Thymus (tissue), 11 donors: ENCODE measurements around the gene ECT2L. TPM values are rescaled to one million over a fixed set of nuclear protein-coding genes. Genes with fewer than 3 reads are reported as not detected.

Experiments used
- DNase-seq, 9 donors: peaks; one replicate each; pipeline ENCODE4 v3.0.0-alpha.2; 2013; ENCODE audit warnings: low spot score in 9 of 9, low read depth in 6 of 9, missing footprints in 1 of 9
- H3K27ac ChIP-seq, 2 donors: one replicate each; pipeline ENCODE4 v1.5.1; 2013; ENCODE audit warnings: control low read depth in 1 of 2, low read depth in 1 of 2, low read length in 1 of 2, mild to moderate bottlenecking in 1 of 2, moderate library complexity in 1 of 2
- H3K27me3 ChIP-seq, 2 donors: one replicate each; pipeline ENCODE4 v1.5.1; 2013; ENCODE audit warnings: low read length in 1 of 2; ENCODE audit not compliant: control insufficient read depth in 2 of 2, insufficient read depth in 1 of 2
- H3K36me3 ChIP-seq, 2 donors: one replicate each; pipeline ENCODE4 v1.5.1; 2013; ENCODE audit warnings: low read length in 1 of 2, mild to moderate bottlenecking in 1 of 2, moderate library complexity in 1 of 2; ENCODE audit not compliant: control insufficient read depth in 2 of 2, insufficient read depth in 2 of 2
- H3K4me1 ChIP-seq, 2 donors: one replicate each; pipeline ENCODE4 v1.5.1; 2013; ENCODE audit warnings: low read length in 2 of 2; ENCODE audit not compliant: control insufficient read depth in 2 of 2, insufficient read depth in 2 of 2
- H3K4me3 ChIP-seq, 2 donors: one replicate each; pipeline ENCODE4 v1.5.1; 2013; ENCODE audit warnings: low read length in 2 of 2, control low read depth in 1 of 2, mild to moderate bottlenecking in 1 of 2
- H3K9me3 ChIP-seq, 2 donors: one replicate each; pipeline ENCODE4 v1.5.1; 2013; ENCODE audit warnings: low read length in 1 of 2, mild to moderate bottlenecking in 1 of 2; ENCODE audit not compliant: control insufficient read depth in 2 of 2, insufficient read depth in 1 of 2
- WGBS: extraction: QIAGEN DNeasy Blood & Tissue Kit; methylation state at CpG from one replicate; pipeline ENCODE4 v1.1.7; 2013; 5-methylcytosine and 5-hydroxymethylcytosine counted together
- polyA plus RNA-seq: library from polyadenylated mRNA; stranded (reverse); fragments of 200-250 nt; gene quantifications from one replicate; pipeline ENCODE4 v1.2.3, GENCODE V29; 2013
- total RNA-seq: library from RNA; stranded (reverse); fragments of 120-200 nt; gene quantifications from one replicate; pipeline ENCODE4 v1.2.4, GENCODE V29; 2013
- donor health status: healthy.

ECT2L gene
- total and polyA plus RNA-seq, 2 donors = 0.09 to 0.43 TPM

- DNase-seq = peak in 6 of 9 donors; percentile 15 to 66 (median 32)
- WGBS = 64% methylated on average over 4 of the region's 4 CpGs
- no peaks in the 10 kb centered on the region for H3K9me3 ChIP-seq
- peaks cover 0 to 9% of the 10 kb centered on the region in 2 donors for H3K4me1 ChIP-seq
- no peaks in the 10 kb centered on the region for H3K27me3 ChIP-seq
- H3K27ac ChIP-seq = no peak overlapping the region
- H3K4me3 ChIP-seq = no peak overlapping the region
- H3K36me3 ChIP-seq = no peaks in the 10 kb centered on the region
Measured at GRCh38 chr6:138815797-138816528, 20.1 kb downstream of the ECT2L start.

- Histone ChIP-seq H3K27me3 (no peaks in the 10 kb centered on the region), H3K36me3 (no peaks in the 10 kb centered on the region), H3K27ac (peak overlapping the region; percentile 61 to 74), H3K9me3 (no peaks in the 10 kb centered on the region), H3K4me1 (peaks cover 0 to 9% of the 10 kb centered on the region in 2 donors), H3K4me3 (no peak overlapping the region)
- WGBS = 92% methylated on average over 4 of the region's 4 CpGs
- DNase-seq = peak in 1 of 9 donors; percentile 39
Measured at GRCh38 chr6:138817799-138818198, 21.9 kb downstream of the ECT2L start.

- 76% methylated on average over 10 of the region's 10 CpGs for WGBS
- H3K27ac ChIP-seq = peak overlapping the region; percentile 56 to 66
- H3K4me3 ChIP-seq = no peak overlapping the region
- DNase-seq = no peak
- peaks cover 0 to 9% of the 10 kb centered on the region in 2 donors for H3K4me1 ChIP-seq
- H3K36me3 ChIP-seq = no peaks in the 10 kb centered on the region
- no peaks in the 10 kb centered on the region for H3K9me3 ChIP-seq
- H3K27me3 ChIP-seq = no peaks in the 10 kb centered on the region
Measured at GRCh38 chr6:138818496-138819194, 22.8 kb downstream of the ECT2L start.

- no peak for DNase-seq
- no peak overlapping the region for H3K4me3 ChIP-seq
- WGBS = 98% methylated on average over 4 of the region's 4 CpGs
- no peaks in the 10 kb centered on the region for H3K36me3 ChIP-seq
- no peaks in the 10 kb centered on the region for H3K27me3 ChIP-seq
- no peak overlapping the region for H3K27ac ChIP-seq
- peaks cover 0 to 15% of the 10 kb centered on the region in 2 donors for H3K4me1 ChIP-seq
- no peaks in the 10 kb centered on the region for H3K9me3 ChIP-seq
Measured at GRCh38 chr6:138821519-138821918, 25.6 kb downstream of the ECT2L start.

GRCh38 chr6:138824482-138825144, 28.7 kb downstream of the ECT2L start:
- H3K27ac ChIP-seq = no peak overlapping the region
- peak in 3 of 9 donors; percentile 14 to 46 (median 20) for DNase-seq
- no peaks in the 10 kb centered on the region for H3K36me3 ChIP-seq
- H3K4me1 ChIP-seq = peaks cover 0 to 6% of the 10 kb centered on the region in 2 donors
- H3K9me3 ChIP-seq = no peaks in the 10 kb centered on the region
- 76% methylated on average over 11 of the region's 11 CpGs for WGBS
- H3K4me3 ChIP-seq = no peak overlapping the region
- no peaks in the 10 kb centered on the region for H3K27me3 ChIP-seq

- Histone ChIP-seq H3K27me3 (no peaks in the 10 kb centered on the region), H3K4me1 (no peaks in the 10 kb centered on the region), H3K9me3 (no peaks in the 10 kb centered on the region), H3K4me3 (no peak overlapping the region), H3K36me3 (no peaks in the 10 kb centered on the region), H3K27ac (no peak overlapping the region)
- no peak for DNase-seq
- 96% methylated on average over 7 of the region's 7 CpGs for WGBS
Measured at GRCh38 chr6:138830248-138830647, 34.4 kb downstream of the ECT2L start.

GRCh38 chr6:138832182-138832581, 36.3 kb downstream of the ECT2L start:
- Histone ChIP-seq H3K27me3 (no peaks in the 10 kb centered on the region), H3K9me3 (no peaks in the 10 kb centered on the region), H3K4me3 (no peak overlapping the region), H3K4me1 (no peaks in the 10 kb centered on the region), H3K27ac (no peak overlapping the region), H3K36me3 (no peaks in the 10 kb centered on the region)
- no peak for DNase-seq
- over 99% methylated on average over 2 of the region's 2 CpGs for WGBS

- 93% methylated on average over 4 of the region's 4 CpGs for WGBS
- Histone ChIP-seq H3K36me3 (no peaks in the 10 kb centered on the region), H3K27me3 (no peaks in the 10 kb centered on the region), H3K27ac (no peak overlapping the region), H3K9me3 (no peaks in the 10 kb centered on the region), H3K4me3 (no peak overlapping the region), H3K4me1 (no peaks in the 10 kb centered on the region)
- no peak for DNase-seq
Measured at GRCh38 chr6:138833816-138834539, 38.1 kb downstream of the ECT2L start.
